ENCODE data around the gene WNT1.

GRCh38 chr12:49027846-49028555 lies 49.9 kb downstream of the WNT1 start:
- TF ChIP-seq CTCF (IDR thresholded peaks at IDR 0.05) (no peak), POLR2AphosphoS5 (IDR thresholded peaks at IDR 0.05) (no peak), POLR2A (IDR thresholded peaks at IDR 0.05) (no peak)

All from prostate gland (tissue), 2 donors.